Measurements from ENCODE around the gene HCFC1R1.
"Not testable (repeated sequence)": the region's sequence is repeated elsewhere in the genome, so short reads cannot be mapped to it uniquely, and the experiment has no call there.

DNA sequence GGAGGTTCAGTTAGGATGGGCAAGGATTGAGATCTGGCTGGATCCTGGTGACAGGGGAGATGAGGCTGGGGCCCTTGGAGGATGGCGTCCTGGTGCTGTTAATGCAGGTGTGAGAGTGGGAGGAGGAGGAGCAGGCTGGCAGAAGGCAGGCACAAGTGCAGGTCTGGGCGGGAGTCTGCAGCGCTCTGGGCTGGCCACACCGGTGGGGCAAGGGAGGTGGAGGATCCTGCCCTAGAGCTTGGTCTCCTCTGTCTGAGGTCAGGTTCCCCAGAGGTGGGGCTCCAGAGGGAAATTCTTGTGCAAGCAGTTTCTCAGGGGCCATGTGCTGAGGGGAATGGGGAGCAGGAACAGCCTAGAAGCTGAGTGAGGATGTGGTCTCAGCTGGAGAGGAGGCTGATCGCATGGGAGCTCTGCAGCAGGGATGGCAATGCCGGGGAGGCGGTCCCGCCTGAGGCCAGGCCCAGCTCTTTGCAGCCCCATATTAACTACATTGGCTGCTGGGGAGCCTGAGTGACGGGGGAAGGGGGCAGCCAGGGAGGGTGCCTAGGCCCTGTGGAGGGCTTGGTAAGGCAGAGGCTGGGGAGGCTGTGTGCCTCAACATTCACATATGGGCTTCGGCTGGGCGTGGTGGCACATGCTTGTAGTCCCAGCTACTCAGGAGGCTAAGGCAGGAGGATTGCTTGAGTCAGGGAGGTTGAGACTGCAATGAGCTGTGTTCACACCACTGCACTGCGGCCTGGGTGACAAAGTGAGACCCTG is 29.0 kb upstream of the HCFC1R1 start:
- TF ChIP-seq POLR2A (IDR thresholded peaks at IDR 0.05; ENCODE audit: low read length); GATA1 (IDR thresholded peaks at IDR 0.05; ENCODE audit: low read depth, low read length): not testable (repeated sequence)
